ENCODE results near the gene KPNA5. TPM values are rescaled to one million over a fixed set of nuclear protein-coding genes. Genes with fewer than 3 reads are reported as not detected.
"Not testable (repeated sequence)": the region's sequence is repeated elsewhere in the genome, so short reads cannot be mapped to it uniquely, and the experiment has no call there.

Gene KPNA5
- total RNA-seq, 6 experiments from 2014 or later, result 0.98 to 2.5 (median 2.0) TPM

- no peak for TF ChIP-seq CTCF (IDR thresholded peaks at IDR 0.05)
- no peak for TF ChIP-seq POLR2A (IDR thresholded peaks at IDR 0.05)
- intact Hi-C loops (cut with DNase I), result no loop called here
- H3K9me3 ChIP-seq, result no peaks in the 10 kb centered on the region
- H3K36me3 ChIP-seq, result peaks cover 0 to 15% (median 0%) of the 10 kb centered on the region in 4 donors
- WGBS (ENCODE audit: insufficient coverage, low coverage, low lambda C conversion rate, missing lambda C conversion rate), result 91% methylated on average over 3 of the region's 3 CpGs
- H3K27me3 ChIP-seq, result no peaks in the 10 kb centered on the region
- no peak overlapping the region for H3K4me3 ChIP-seq
- DNase-seq, result no peak
- H3K4me1 ChIP-seq, result no peaks in the 10 kb centered on the region
- no peak overlapping the region for H3K27ac ChIP-seq
- ATAC-seq, result no peak
Observed at GRCh38 chr6:116649129-116649528, 31.9 kb upstream of the KPNA5 start.

DNA sequence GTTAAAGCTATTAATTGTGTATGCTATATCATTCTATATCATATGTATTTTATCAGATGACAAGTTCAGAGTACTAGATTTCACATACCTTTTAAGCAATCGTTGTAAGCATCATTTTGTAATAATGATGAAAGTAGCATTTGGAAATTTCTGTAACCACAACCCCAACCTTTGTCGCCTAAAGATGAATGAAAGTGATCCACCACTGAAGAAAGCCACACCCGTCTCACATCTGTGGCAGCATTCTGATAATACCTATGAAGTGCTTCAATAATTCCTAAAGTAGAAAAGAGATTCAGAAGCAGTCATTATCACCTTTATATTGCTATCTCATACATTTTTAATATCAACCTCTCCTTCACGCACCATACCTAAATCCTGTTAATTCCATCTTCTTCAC, 29.1 kb upstream of the KPNA5 start:
- WGBS (ENCODE audit: insufficient coverage, low coverage, low lambda C conversion rate, missing lambda C conversion rate), result 65% methylated on average over 4 of the region's 4 CpGs
- intact Hi-C loops (cut with DNase I), result no loop called here
- Histone ChIP-seq H3K27ac (no peak overlapping the region), H3K27me3 (no peaks in the 10 kb centered on the region), H3K4me3 (no peak overlapping the region), H3K36me3 (peaks cover 0 to 18% (median 0%) of the 10 kb centered on the region in 4 donors), H3K4me1 (no peaks in the 10 kb centered on the region), H3K9me3 (no peaks in the 10 kb centered on the region)
- ATAC-seq (no peak), DNase-seq (no peak)
- no peak for TF ChIP-seq POLR2A (IDR thresholded peaks at IDR 0.05)
- no peak for TF ChIP-seq CTCF (IDR thresholded peaks at IDR 0.05)

DNA sequence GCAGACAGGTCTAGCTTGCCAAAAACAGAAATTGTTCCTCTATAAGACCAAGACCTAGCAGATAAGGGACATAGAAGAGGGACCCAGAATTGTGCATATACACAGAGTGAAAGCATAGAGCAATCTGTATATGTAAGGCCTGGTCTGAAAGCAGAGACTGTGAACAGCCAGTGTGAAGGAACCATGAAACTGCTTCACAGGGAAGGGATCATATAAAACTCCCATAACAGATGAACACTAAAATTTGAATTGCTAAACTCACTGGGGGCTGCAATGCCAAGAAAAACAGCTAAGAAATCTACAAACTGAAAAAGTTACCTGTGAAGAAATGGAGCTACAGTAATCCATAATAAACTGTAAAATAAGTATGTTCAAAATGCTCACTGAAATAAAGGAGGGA, 19.4 kb upstream of the KPNA5 start:
- intact Hi-C loops (cut with DNase I), result no loop called here
- H3K27ac ChIP-seq, result no peak overlapping the region
- no peaks in the 10 kb centered on the region for H3K9me3 ChIP-seq
- DNase-seq (no peak), ATAC-seq (no peak)
- TF ChIP-seq CTCF (IDR thresholded peaks at IDR 0.05) (no peak), POLR2A (IDR thresholded peaks at IDR 0.05) (no peak)
- H3K4me1 ChIP-seq, result no peaks in the 10 kb centered on the region
- no peaks in the 10 kb centered on the region for H3K27me3 ChIP-seq
- H3K4me3 ChIP-seq, result no peak overlapping the region
- H3K36me3 ChIP-seq, result peaks cover 0 to 6% (median 0%) of the 10 kb centered on the region in 4 donors

DNA sequence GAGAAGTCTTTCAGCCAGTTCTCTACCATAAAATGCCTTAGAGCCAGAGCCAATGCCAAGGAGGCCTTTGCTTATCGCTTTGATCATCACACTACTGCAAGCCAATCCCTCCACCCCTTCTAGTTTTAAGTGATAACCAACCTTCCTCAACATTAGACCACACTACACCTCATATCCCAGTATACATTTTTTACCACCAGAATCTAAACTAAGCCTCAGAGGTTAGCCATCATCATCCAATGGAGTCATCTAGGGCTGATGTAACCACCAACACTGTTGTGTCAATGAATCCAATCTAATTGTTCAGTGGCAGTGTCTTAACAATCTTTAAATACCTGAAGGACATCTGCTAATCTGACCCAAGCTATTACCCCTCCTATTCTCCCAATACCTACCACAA, 18.8 kb upstream of the KPNA5 start:
- Histone ChIP-seq H3K27ac (no peak overlapping the region), H3K36me3 (peaks cover 0 to 5% (median 0%) of the 10 kb centered on the region in 4 donors), H3K9me3 (no peaks in the 10 kb centered on the region), H3K27me3 (no peaks in the 10 kb centered on the region), H3K4me3 (no peak overlapping the region), H3K4me1 (no peaks in the 10 kb centered on the region)
- no peak for DNase-seq
- no peak for TF ChIP-seq CTCF (IDR thresholded peaks at IDR 0.05)
- TF ChIP-seq POLR2A (IDR thresholded peaks at IDR 0.05), result no peak
- intact Hi-C loops (cut with DNase I), result no loop called here
- 100% methylated on average over 1 of the region's 1 CpG for WGBS (ENCODE audit: insufficient coverage, low coverage, low lambda C conversion rate, missing lambda C conversion rate)
- ATAC-seq, result no peak

- no peaks in the 10 kb centered on the region for H3K27me3 ChIP-seq
- no peak for TF ChIP-seq POLR2A (IDR thresholded peaks at IDR 0.05)
- TF ChIP-seq CTCF (IDR thresholded peaks at IDR 0.05), result no peak
- H3K4me1 ChIP-seq, result peaks cover 0 to 4% (median 0%) of the 10 kb centered on the region in 4 donors
- 82% methylated on average over 3 of the region's 3 CpGs for WGBS (ENCODE audit: insufficient coverage, low coverage, low lambda C conversion rate, missing lambda C conversion rate)
- no peak overlapping the region for H3K27ac ChIP-seq
- H3K4me3 ChIP-seq, result no peak overlapping the region
- ATAC-seq (no peak), DNase-seq (no peak)
- intact Hi-C loops (cut with DNase I), result no loop called here
- H3K9me3 ChIP-seq, result no peaks in the 10 kb centered on the region
- no peaks in the 10 kb centered on the region for H3K36me3 ChIP-seq
Observed at GRCh38 chr6:116663308-116663707, 17.7 kb upstream of the KPNA5 start.

GRCh38 chr6:116664169-116664568, 16.8 kb upstream of the KPNA5 start:
- intact Hi-C loops (cut with DNase I); H3K4me1 ChIP-seq; H3K9me3 ChIP-seq; H3K4me3 ChIP-seq; H3K27me3 ChIP-seq; DNase-seq; ATAC-seq; H3K36me3 ChIP-seq; H3K27ac ChIP-seq: not testable (repeated sequence)
- no CpG with 5 or more reads among the region's 2 CpGs for WGBS (ENCODE audit: insufficient coverage, low coverage, low lambda C conversion rate, missing lambda C conversion rate)

Data from right lobe of liver (tissue), 6 donors.